Caco-2 (cell line): Measurements from ENCODE around the gene ASRGL1. TPM values are rescaled to one million over a fixed set of nuclear protein-coding genes. Genes with fewer than 3 reads are reported as not detected.

ENCODE experiments used
- BruUV-seq: library from RNA; stranded (reverse); fragments of 400-500 nt; replicated peaks from 2 replicates; lab custom pipeline; 2021; lab: Mats Ljungman, UMichigan
- CTCF ChIA-PET: fragments of 300-600 bp; sonication (Branson Sonifier 250); formaldehyde crosslinking; loops from one replicate; lab custom pipeline; 2022; ENCODE audit warnings: antibody characterized with exemption; lab: Charles Lee
- POLR2A ChIA-PET: fragments of 300-600 bp; sonication (Branson Sonifier 250); formaldehyde crosslinking; loops from one replicate; lab custom pipeline; 2022; ENCODE audit warnings: antibody characterized with exemption; lab: Charles Lee
- DNase-seq, 2 experiments: peaks; one replicate each; pipeline versions ENCODE4 v3.0.0 to v3.0.0-alpha.2; 2020 to 2022
- H3K27me3 ChIP-seq: replicated peaks from 2 replicates; pipeline ENCODE4 v1.6.0; 2011; ENCODE audit warnings: low read length; ENCODE audit not compliant: control insufficient read depth, insufficient read depth
- H3K36me3 ChIP-seq: 2 replicates; pipeline ENCODE4 v1.5.1; 2011; ENCODE audit warnings: low read length; ENCODE audit not compliant: control insufficient read depth, insufficient read depth
- H3K4me1 ChIP-seq: fragments of 250-450 bp; sonication (Bioruptor Pico); 2 replicates; pipeline ENCODE4 v1.5.1; 2020; ENCODE audit warnings: mild to moderate bottlenecking
- H3K4me3 ChIP-seq: 2 replicates; pipeline ENCODE4 v1.5.1; 2011; ENCODE audit warnings: low read depth, mild to moderate bottlenecking, control low read depth, low read length
- H3K9me3 ChIP-seq: fragments of 250-450 bp; sonication (Bioruptor Pico); 2 replicates; pipeline ENCODE4 v1.5.1; 2020; ENCODE audit warnings: mild to moderate bottlenecking, moderate library complexity
- H3K27ac Mint-ChIP-seq: one replicate; pipeline ENCODE4 v1.8.0; 2022; ENCODE audit warnings: mixed read lengths; ENCODE audit not compliant: unreplicated experiment
- H3K27me3 Mint-ChIP-seq: one replicate; pipeline ENCODE4 v1.8.0; 2022; ENCODE audit warnings: mixed read lengths; ENCODE audit not compliant: insufficient read depth, unreplicated experiment
- H3K36me3 Mint-ChIP-seq: one replicate; pipeline ENCODE4 v1.8.0; 2022; ENCODE audit warnings: mild to moderate bottlenecking, mixed read lengths; ENCODE audit not compliant: insufficient read depth, unreplicated experiment
- H3K4me1 Mint-ChIP-seq: one replicate; pipeline ENCODE4 v1.8.0; 2022; ENCODE audit warnings: low read depth, mixed read lengths; ENCODE audit not compliant: unreplicated experiment
- H3K4me3 Mint-ChIP-seq: one replicate; pipeline ENCODE4 v1.8.0; 2022; ENCODE audit warnings: mild to moderate bottlenecking, moderate library complexity, mixed read lengths; ENCODE audit not compliant: unreplicated experiment
- H3K9me3 Mint-ChIP-seq: one replicate; pipeline ENCODE4 v1.8.0; 2022; ENCODE audit warnings: mixed read lengths; ENCODE audit not compliant: unreplicated experiment
- intact Hi-C: fragments of 100-400 bp; cut with micrococcal nuclease; formaldehyde crosslinking; loops from one replicate; pipeline ENCODE4 v1.10.0; 2022; ENCODE audit not compliant: unreplicated experiment
- total RNA-seq: library from RNA; stranded (reverse); gene quantifications from 2 replicates; pipeline ENCODE4 v1.2.3, GENCODE V29; 2022
- TF ChIP-seq, protein P1 (sequence below), 2 experiments: fragments of 200-600 bp in 1 of 2; IDR thresholded peaks; 1 replicate in 1 of 2; 2 replicates in 1 of 2; pipeline versions ENCODE4 v1.5.1 to v1.8.0; 2011 to 2022; ENCODE audit warnings: antibody characterized with exemption in 1 of 2, control low read depth in 1 of 2, inconsistent platforms in 1 of 2, low read depth in 1 of 2, low read length in 1 of 2, mild to moderate bottlenecking in 1 of 2, moderate library complexity in 1 of 2; ENCODE audit not compliant: insufficient read depth in 1 of 2, severe bottlenecking in 1 of 2, unreplicated experiment in 1 of 2

Gene ASRGL1
- total RNA-seq, 1 experiment from 2014 or later: 41.1 TPM

DNA sequence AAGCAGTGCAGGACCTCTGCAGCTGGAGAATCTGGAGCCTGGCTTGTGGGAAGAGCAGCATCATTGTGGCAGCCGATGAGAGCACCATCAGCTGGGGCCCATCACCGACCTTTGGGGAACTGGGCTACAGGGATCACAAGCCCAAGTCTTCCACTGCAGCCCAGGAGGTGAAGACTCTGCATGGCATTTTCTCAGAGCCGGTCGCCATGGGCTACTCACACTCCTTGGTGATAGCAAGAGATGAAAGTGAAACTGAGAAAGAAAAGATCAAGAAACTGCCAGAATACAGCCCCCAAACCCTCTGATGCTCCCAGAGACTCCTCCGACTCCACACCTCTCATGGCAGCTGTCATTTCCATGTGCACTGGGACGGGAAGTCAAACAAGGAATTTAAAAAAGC lies 35.6 kb downstream of the ASRGL1 start:
- TF ChIP-seq, protein P1, sequence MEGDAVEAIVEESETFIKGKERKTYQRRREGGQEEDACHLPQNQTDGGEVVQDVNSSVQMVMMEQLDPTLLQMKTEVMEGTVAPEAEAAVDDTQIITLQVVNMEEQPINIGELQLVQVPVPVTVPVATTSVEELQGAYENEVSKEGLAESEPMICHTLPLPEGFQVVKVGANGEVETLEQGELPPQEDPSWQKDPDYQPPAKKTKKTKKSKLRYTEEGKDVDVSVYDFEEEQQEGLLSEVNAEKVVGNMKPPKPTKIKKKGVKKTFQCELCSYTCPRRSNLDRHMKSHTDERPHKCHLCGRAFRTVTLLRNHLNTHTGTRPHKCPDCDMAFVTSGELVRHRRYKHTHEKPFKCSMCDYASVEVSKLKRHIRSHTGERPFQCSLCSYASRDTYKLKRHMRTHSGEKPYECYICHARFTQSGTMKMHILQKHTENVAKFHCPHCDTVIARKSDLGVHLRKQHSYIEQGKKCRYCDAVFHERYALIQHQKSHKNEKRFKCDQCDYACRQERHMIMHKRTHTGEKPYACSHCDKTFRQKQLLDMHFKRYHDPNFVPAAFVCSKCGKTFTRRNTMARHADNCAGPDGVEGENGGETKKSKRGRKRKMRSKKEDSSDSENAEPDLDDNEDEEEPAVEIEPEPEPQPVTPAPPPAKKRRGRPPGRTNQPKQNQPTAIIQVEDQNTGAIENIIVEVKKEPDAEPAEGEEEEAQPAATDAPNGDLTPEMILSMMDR (IDR thresholded peaks at IDR 0.05; ENCODE audit: insufficient read depth in 1 of 2, low read depth in 1 of 2, low read length in 1 of 2, severe bottlenecking in 1 of 2, unreplicated experiment in 1 of 2): no peak
- intact Hi-C loops: loop anchor here (5.0 kb wide), 1 partner anchor 1296 kb away; no protein-coding TSS in a partner anchor
- Histone ChIP-seq H3K4me3 (no peak overlapping the region), H3K4me1 (peaks cover 36% of the 10 kb centered on the region), H3K27me3 (no peaks in the 10 kb centered on the region), H3K36me3 (no peaks in the 10 kb centered on the region), H3K9me3 (no peaks in the 10 kb centered on the region)
- H3K4me3 Mint-ChIP-seq: no peak overlapping the region
- BruUV-seq: no TSS peak
- ChIA-PET CTCF (no interaction called here), POLR2A (no interaction called here)
- H3K4me1 Mint-ChIP-seq: peaks cover 37% of the 10 kb centered on the region
- no peak for DNase-seq
- H3K36me3 Mint-ChIP-seq: peaks cover 5% of the 10 kb centered on the region
- H3K27me3 Mint-ChIP-seq: no peaks in the 10 kb centered on the region
- peak overlapping the region; percentile 15 for H3K27ac Mint-ChIP-seq
- no peaks in the 10 kb centered on the region for H3K9me3 Mint-ChIP-seq

DNA sequence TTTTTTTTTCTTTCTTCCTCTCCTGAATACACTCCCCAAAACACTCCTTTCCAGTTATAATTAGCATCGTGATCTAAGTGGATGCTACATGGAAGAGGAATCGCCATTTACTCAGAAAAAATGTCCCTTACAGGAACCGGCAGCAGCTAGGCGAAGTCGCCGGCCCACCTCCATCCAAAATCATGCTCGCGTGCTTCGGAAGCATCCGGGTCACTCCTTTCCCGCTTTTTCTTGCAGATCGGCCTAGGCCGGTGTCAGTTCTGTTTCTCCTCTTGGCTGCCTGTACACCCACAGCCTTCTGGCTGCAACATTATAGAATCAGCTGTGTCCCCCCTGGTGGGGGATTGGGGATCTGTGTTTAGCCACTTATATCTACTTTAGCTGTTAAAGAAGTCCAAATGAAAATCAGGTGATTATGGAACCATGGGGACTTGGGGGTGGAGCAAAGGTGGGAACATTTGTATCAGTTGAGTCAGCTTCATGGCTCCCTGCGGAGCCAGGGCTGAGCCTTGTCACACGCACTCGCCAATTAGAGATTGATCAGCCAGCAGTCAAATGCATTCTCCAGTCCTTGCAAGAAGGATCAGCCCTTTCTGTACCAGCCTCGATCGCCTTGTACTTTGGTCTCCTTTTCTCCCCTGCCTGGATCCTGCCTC lies 36.3 kb downstream of the ASRGL1 start:
- H3K9me3 Mint-ChIP-seq: no peaks in the 10 kb centered on the region

DNA sequence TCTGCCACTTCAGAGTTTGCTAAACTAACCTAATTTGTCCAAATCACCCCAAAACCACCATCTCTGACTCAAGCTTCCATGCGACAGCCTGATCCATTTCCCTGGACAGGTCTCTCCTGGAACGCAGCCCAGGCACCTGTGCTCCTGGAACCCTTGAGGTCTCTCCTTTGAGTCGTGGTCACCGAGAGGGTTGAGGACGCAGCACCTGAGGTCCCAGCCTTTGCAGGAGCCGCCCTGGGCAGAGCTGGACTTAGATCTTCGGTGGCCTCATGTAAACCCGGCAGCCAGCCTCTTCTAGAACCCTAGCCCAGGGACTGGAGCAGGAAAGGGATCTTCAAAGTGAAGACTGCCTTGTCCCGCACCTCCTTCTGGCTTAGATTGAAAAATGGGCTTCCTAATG lies 37.6 kb downstream of the ASRGL1 start:
- no peak for DNase-seq
- Mint-ChIP-seq H3K9me3 (no peaks in the 10 kb centered on the region), H3K36me3 (peaks cover 5% of the 10 kb centered on the region), H3K4me1 (peaks cover 20% of the 10 kb centered on the region), H3K4me3 (no peak overlapping the region), H3K27me3 (no peaks in the 10 kb centered on the region), H3K27ac (no peak overlapping the region)
- ChIA-PET CTCF (interaction anchor here (0.6 kb wide), 1 partner anchor 57 kb away, joined by 7 read pairs; no protein-coding TSS in a partner anchor), POLR2A (interaction anchor here (0.7 kb wide), 1 partner anchor 403 kb away, joined by 4 read pairs; no protein-coding TSS in a partner anchor)
- TF ChIP-seq, protein P1 (IDR thresholded peaks at IDR 0.05; ENCODE audit: insufficient read depth in 1 of 2, low read depth in 1 of 2, low read length in 1 of 2, severe bottlenecking in 1 of 2, unreplicated experiment in 1 of 2): no peak
- Histone ChIP-seq H3K4me1 (peaks cover 18% of the 10 kb centered on the region), H3K4me3 (no peak overlapping the region), H3K36me3 (no peaks in the 10 kb centered on the region), H3K9me3 (no peaks in the 10 kb centered on the region), H3K27me3 (no peaks in the 10 kb centered on the region)
- no TSS peak for BruUV-seq
- intact Hi-C loops: loop anchor here (5.0 kb wide), 1 partner anchor 1298 kb away; no protein-coding TSS in a partner anchor

More for the DNA sequence above, 36.3 kb downstream of the ASRGL1 start:
- Mint-ChIP-seq H3K27ac (peak overlapping the region; percentile 15), H3K4me3 (no peak overlapping the region), H3K36me3 (peaks cover 5% of the 10 kb centered on the region), H3K4me1 (peaks cover 31% of the 10 kb centered on the region), H3K27me3 (no peaks in the 10 kb centered on the region)
- POLR2A ChIA-PET: no interaction called here
- no peak overlapping the region for H3K4me3 ChIP-seq
- H3K4me1 ChIP-seq: peaks cover 29% of the 10 kb centered on the region
- BruUV-seq: no TSS peak
- DNase-seq: no peak
- no peaks in the 10 kb centered on the region for H3K36me3 ChIP-seq
- CTCF ChIA-PET: no interaction called here
- TF ChIP-seq, protein P1 (IDR thresholded peaks at IDR 0.05; ENCODE audit: insufficient read depth in 1 of 2, low read depth in 1 of 2, low read length in 1 of 2, severe bottlenecking in 1 of 2, unreplicated experiment in 1 of 2): no peak
- intact Hi-C loops: loop anchor here (5.0 kb wide), 1 partner anchor 1296 kb away; no protein-coding TSS in a partner anchor
- H3K27me3 ChIP-seq: no peaks in the 10 kb centered on the region
- no peaks in the 10 kb centered on the region for H3K9me3 ChIP-seq
